Fibroblast of lung (primary cell): Measurements from ENCODE around the gene LIPT1. TPM values are rescaled to one million over a fixed set of nuclear protein-coding genes. Genes with fewer than 3 reads are reported as not detected.

Experiments
- DNase-seq, 2 donors: peaks; one replicate each; pipeline versions ENCODE4 v3.0.0 to v3.0.0-alpha.2; 2010; ENCODE audit warnings: low read depth in 2 of 2
- H2AFZ ChIP-seq: 2 replicates; pipeline ENCODE4 v1.5.1; 2012; ENCODE audit warnings: low read length, control low read depth, inconsistent platforms
- H3K27ac ChIP-seq: 2 replicates; pipeline ENCODE4 v1.5.1; 2011; ENCODE audit warnings: low read length, control low read depth; ENCODE audit not compliant: insufficient read depth
- H3K27me3 ChIP-seq: 2 replicates; pipeline ENCODE4 v1.5.1; 2011; ENCODE audit warnings: mild to moderate bottlenecking, low read length; ENCODE audit not compliant: control insufficient read depth, insufficient read depth
- H3K36me3 ChIP-seq: 2 replicates; pipeline ENCODE4 v1.5.1; 2011; ENCODE audit warnings: low read length; ENCODE audit not compliant: control insufficient read depth, insufficient read depth
- H3K4me1 ChIP-seq: 2 replicates; pipeline ENCODE4 v1.5.1; 2011; ENCODE audit warnings: low read length; ENCODE audit not compliant: control insufficient read depth, insufficient read depth; ENCODE audit errors: extremely low read depth
- H3K4me2 ChIP-seq: 2 replicates; pipeline ENCODE4 v1.5.1; 2011; ENCODE audit warnings: low read length, control low read depth; ENCODE audit not compliant: insufficient read depth; ENCODE audit errors: extremely low read depth
- H3K4me3 ChIP-seq, 4 experiments: fragments of 200-600 bp in 1 of 4; sonication (generic) in 1 of 4; replicated peaks in 1 of 4; 2 replicates each; pipeline ENCODE4 v1.5.1; 2011 to 2016; ENCODE audit warnings: low read length in 4 of 4, low read depth in 3 of 4, mild to moderate bottlenecking in 3 of 4, control low read depth in 2 of 4, inconsistent platforms in 1 of 4, mixed read lengths in 1 of 4; ENCODE audit not compliant: insufficient read depth in 1 of 4; ENCODE audit errors: control extremely low read depth in 1 of 4
- H3K79me2 ChIP-seq: 2 replicates; pipeline ENCODE4 v1.5.1; 2012; ENCODE audit warnings: mild to moderate bottlenecking, low read length, inconsistent platforms; ENCODE audit not compliant: control insufficient read depth, insufficient read depth
- H3K9ac ChIP-seq: 2 replicates; pipeline ENCODE4 v1.5.1; 2011; ENCODE audit warnings: mild to moderate bottlenecking, low read length, control low read depth; ENCODE audit not compliant: insufficient read depth
- H3K9me3 ChIP-seq: 2 replicates; pipeline ENCODE4 v1.5.1; 2012; ENCODE audit warnings: low read depth, low read length; ENCODE audit not compliant: control insufficient read depth, insufficient read depth
- H4K20me1 ChIP-seq: 2 replicates; pipeline ENCODE4 v1.5.1; 2011; ENCODE audit warnings: low read length; ENCODE audit not compliant: control insufficient read depth, insufficient read depth; ENCODE audit errors: extremely low read depth
- CTCF ChIP-seq, 2 donors: IDR thresholded peaks in 1 of 2; conservative IDR thresholded peaks in 1 of 2; 1 replicate in 1 of 2; 2 replicates in 1 of 2; pipeline ENCODE4 v1.5.1; 2011 to 2012; ENCODE audit warnings: low read length in 2 of 2, control low read depth in 1 of 2, inconsistent platforms in 1 of 2, low read depth in 1 of 2, mild to moderate bottlenecking in 1 of 2
- EZH2 ChIP-seq: IDR thresholded peaks from 2 replicates; pipeline ENCODE4 v1.5.1; 2012; ENCODE audit warnings: low read length, control low read depth, mild to moderate bottlenecking; ENCODE audit errors: missing control alignments
- polyA plus RNA-seq, 2 donors: library from polyadenylated mRNA; depleted of rRNA in 1 of 2; stranded (reverse) in 1 of 2; unstranded in 1 of 2; fragments of >200 nt; gene quantifications; 2 replicates each; pipeline ENCODE4 v1.2.1, GENCODE V29; 2011 to 2012; ENCODE audit warnings: missing spikeins in 1 of 2
- total RNA-seq: library from RNA; depleted of rRNA; stranded (reverse); fragments of >200 nt; gene quantifications from 2 replicates; pipeline ENCODE4 v1.2.1, GENCODE V29; 2014

The LIPT1 gene
- total and polyA plus RNA-seq, 2 donors (not counting 1 experiment from before 2014, with no cell fraction given): 5.9 to 7.6 TPM

- TF ChIP-seq CTCF (conservative IDR thresholded peaks at IDR 0.05 in 1 of 2, IDR thresholded peaks at IDR 0.05 in 1 of 2; ENCODE audit: low read depth in 1 of 2, low read length in 2 of 2) (no peak), EZH2 (no peak)
Measured at GRCh38 chr2:99158599-99158998, 3.8 kb downstream of the LIPT1 start.

GRCh38 chr2:99159594-99159993 lies 4.8 kb downstream of the LIPT1 start:
- Histone ChIP-seq H3K27ac (no peak overlapping the region), H3K4me1 (no peaks in the 10 kb centered on the region), H2AFZ (no peak overlapping the region), H3K9me3 (no peaks in the 10 kb centered on the region), H3K27me3 (no peaks in the 10 kb centered on the region), H3K4me3 (no peak overlapping the region), H4K20me1 (no peaks in the 10 kb centered on the region), H3K9ac (no peak overlapping the region), H3K4me2 (no peak overlapping the region), H3K79me2 (no peaks in the 10 kb centered on the region), H3K36me3 (no peaks in the 10 kb centered on the region)
- DNase-seq: no peak
- TF ChIP-seq CTCF (conservative IDR thresholded peaks at IDR 0.05 in 1 of 2, IDR thresholded peaks at IDR 0.05 in 1 of 2; ENCODE audit: low read depth in 1 of 2, low read length in 2 of 2): no peak
- TF ChIP-seq EZH2: no peak

More at GRCh38 chr2:99158599-99158998, 3.8 kb downstream of the LIPT1 start:
- H3K4me3 ChIP-seq: no peak overlapping the region
- H3K9me3 ChIP-seq: no peaks in the 10 kb centered on the region
- no peaks in the 10 kb centered on the region for H4K20me1 ChIP-seq
- H3K36me3 ChIP-seq: no peaks in the 10 kb centered on the region
- H3K27ac ChIP-seq: no peak overlapping the region
- no peak overlapping the region for H3K9ac ChIP-seq
- H2AFZ ChIP-seq: no peak overlapping the region
- no peaks in the 10 kb centered on the region for H3K79me2 ChIP-seq
- H3K27me3 ChIP-seq: no peaks in the 10 kb centered on the region
- DNase-seq: no peak
- H3K4me1 ChIP-seq: no peaks in the 10 kb centered on the region
- H3K4me2 ChIP-seq: no peak overlapping the region

GRCh38 chr2:99166218-99166617 lies 11.5 kb downstream of the LIPT1 start:
- no peaks in the 10 kb centered on the region for H3K79me2 ChIP-seq
- no peaks in the 10 kb centered on the region for H3K4me1 ChIP-seq
- no peaks in the 10 kb centered on the region for H3K27me3 ChIP-seq
- no peaks in the 10 kb centered on the region for H4K20me1 ChIP-seq
- no peak for DNase-seq
- H3K36me3 ChIP-seq: peaks cover 2% of the 10 kb centered on the region
- no peaks in the 10 kb centered on the region for H3K9me3 ChIP-seq
- H3K4me2 ChIP-seq: no peak overlapping the region
- H3K4me3 ChIP-seq: no peak overlapping the region
- no peak for TF ChIP-seq CTCF (conservative IDR thresholded peaks at IDR 0.05 in 1 of 2, IDR thresholded peaks at IDR 0.05 in 1 of 2; ENCODE audit: low read depth in 1 of 2, low read length in 2 of 2)
- TF ChIP-seq EZH2: no peak
- H3K27ac ChIP-seq: no peak overlapping the region
- H2AFZ ChIP-seq: no peak overlapping the region
- H3K9ac ChIP-seq: no peak overlapping the region
